GM23248 (cell line): ENCODE results near the gene CCL18.
"Not testable (repeated sequence)": the region's sequence is repeated elsewhere in the genome, so short reads cannot be mapped to it uniquely, and the experiment has no call there.

Experiments
- EZH2 ChIP-seq: fragments of 200-600 bp; sonication (generic); IDR thresholded peaks from 2 replicates; pipeline ENCODE4 v1.6.1; 2018; ENCODE audit warnings: antibody characterized with exemption, mild to moderate bottlenecking; ENCODE audit not compliant: insufficient read depth, poor library complexity, severe bottlenecking
- EZH2phosphoT487 ChIP-seq: fragments of 200-600 bp; sonication (generic); IDR thresholded peaks from 2 replicates; pipeline ENCODE4 v1.6.1; 2018; ENCODE audit warnings: antibody characterized with exemption, moderate library complexity, mild to moderate bottlenecking, low read depth; ENCODE audit not compliant: insufficient read depth

DNA sequence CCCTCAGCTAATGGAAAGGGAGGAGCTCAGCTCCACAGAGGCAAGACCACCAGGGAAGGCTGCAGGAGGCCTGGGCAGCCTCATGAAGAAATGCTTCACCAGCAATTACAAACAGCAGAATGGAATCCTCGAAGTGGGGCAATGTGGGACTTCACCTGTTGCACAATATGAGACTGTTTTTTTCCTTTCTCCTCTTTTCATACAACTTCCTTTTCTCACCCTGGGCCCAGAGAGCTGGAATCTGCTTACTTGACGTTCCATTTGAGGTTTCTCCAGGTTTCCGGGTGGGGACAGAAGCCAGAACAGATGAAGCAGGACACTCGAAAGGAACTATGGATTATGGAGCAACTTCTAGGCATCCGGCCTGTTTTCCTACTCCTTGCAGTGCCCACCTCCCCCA, 44.2 kb downstream of the CCL18 start:
- TF ChIP-seq EZH2, EZH2phosphoT487: not testable (repeated sequence)
